Peyer's patch (tissue), 4 donors: ENCODE measurements around the gene KDM4C.
"Not testable (repeated sequence)": the region's sequence is repeated elsewhere in the genome, so short reads cannot be mapped to it uniquely, and the experiment has no call there.

Experiments used
- CTCF ChIP-seq, 6 experiments: fragments of 450-650 bp in 4 of 6; fragments of 200-600 bp in 2 of 6; sonication (generic) in 1 of 6; IDR thresholded peaks; one replicate each; pipeline ENCODE4 v1.5.1; 2017 to 2019; ENCODE audit warnings: antibody characterized with exemption in 6 of 6, mild to moderate bottlenecking in 3 of 6, moderate library complexity in 1 of 6
- POLR2A ChIP-seq, 2 donors: fragments of 450-650 bp; IDR thresholded peaks; one replicate each; pipeline ENCODE4 v1.5.1; 2017; ENCODE audit warnings: antibody characterized with exemption in 2 of 2, mild to moderate bottlenecking in 2 of 2, moderate library complexity in 2 of 2

- not testable (repeated sequence) for TF ChIP-seq CTCF, POLR2A (IDR thresholded peaks at IDR 0.05)
Observed at GRCh38 chr9:6806318-6806717, 48.5 kb downstream of the KDM4C start.
